ENCODE results near the gene RNF145.

The RNF145 gene

DNA sequence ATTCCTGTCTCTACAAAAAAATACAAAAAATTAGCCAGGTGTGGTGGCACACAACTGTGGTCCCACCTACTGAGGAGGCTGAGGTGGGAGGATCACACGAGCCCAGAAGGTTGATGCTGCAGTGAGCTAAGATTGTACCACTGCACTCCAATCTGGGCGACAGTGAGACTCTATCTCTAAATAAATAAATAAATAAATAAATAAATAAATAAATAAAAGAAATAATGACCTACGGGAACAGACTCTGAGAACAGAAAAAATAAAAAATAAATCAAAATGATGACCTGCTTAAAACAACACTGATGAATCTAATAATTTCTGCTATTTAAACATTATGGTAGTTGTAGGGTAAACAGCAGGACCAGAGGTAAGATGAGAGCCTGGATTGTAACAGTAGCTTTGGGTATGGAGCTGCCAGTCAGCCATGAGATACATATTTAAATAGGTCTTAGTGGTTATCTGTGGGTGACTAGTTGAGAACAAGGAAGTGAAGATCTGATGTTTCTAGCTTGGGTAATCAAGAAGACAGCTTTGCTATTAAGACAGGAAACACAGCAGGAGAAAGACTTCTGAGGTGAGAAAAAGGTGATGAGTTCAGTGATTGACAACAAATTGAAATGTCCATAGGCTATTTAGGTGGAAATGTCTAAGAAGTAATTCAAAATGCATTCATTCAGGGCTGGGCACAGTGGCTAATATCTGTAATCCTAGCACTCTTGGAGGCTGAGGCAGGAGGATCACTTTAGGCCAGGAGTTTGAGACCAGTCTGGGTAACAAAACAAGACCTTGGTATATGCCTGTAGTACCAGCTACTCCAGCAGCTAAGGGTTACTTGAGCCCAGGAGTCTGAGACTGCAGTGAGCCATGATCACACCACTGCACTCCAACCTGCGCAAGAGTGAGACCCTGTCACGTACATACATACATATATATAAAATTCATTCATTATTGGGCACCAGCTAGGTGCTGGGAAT, 11.0 kb downstream of the RNF145 start:
- no peak overlapping the region for H3K4me3 ChIP-seq (replicated peaks in 1 of 2; ENCODE audit: low read depth in 2 of 2, low read length in 2 of 2)
- no peak for DNase-seq (ENCODE audit: low read depth in 2 of 2)
- TF ChIP-seq, protein P1, sequence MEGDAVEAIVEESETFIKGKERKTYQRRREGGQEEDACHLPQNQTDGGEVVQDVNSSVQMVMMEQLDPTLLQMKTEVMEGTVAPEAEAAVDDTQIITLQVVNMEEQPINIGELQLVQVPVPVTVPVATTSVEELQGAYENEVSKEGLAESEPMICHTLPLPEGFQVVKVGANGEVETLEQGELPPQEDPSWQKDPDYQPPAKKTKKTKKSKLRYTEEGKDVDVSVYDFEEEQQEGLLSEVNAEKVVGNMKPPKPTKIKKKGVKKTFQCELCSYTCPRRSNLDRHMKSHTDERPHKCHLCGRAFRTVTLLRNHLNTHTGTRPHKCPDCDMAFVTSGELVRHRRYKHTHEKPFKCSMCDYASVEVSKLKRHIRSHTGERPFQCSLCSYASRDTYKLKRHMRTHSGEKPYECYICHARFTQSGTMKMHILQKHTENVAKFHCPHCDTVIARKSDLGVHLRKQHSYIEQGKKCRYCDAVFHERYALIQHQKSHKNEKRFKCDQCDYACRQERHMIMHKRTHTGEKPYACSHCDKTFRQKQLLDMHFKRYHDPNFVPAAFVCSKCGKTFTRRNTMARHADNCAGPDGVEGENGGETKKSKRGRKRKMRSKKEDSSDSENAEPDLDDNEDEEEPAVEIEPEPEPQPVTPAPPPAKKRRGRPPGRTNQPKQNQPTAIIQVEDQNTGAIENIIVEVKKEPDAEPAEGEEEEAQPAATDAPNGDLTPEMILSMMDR (IDR thresholded peaks at IDR 0.05; ENCODE audit: low read depth, low read length): no peak

DNA sequence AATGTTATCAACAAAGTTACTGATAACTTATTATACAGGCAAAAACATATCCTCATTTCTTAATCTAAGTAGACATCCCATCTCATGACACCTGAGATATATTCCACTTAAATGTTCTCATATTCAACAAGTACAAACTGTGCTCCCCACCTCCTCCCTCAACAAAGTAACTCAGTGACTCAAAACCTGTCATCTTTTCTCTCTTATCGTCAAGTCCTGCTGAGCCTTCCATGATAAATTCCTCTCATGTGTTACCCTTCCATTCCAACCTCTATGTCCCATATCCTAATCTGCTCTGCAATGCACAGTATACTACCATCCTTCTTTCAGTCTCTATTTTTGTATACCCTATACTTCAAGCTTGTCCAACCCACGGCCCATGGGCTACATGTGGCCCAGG, 13.6 kb downstream of the RNF145 start:
- no peak overlapping the region for H3K4me3 ChIP-seq (replicated peaks in 1 of 2; ENCODE audit: low read depth in 2 of 2, low read length in 2 of 2)
- TF ChIP-seq, protein P1 (IDR thresholded peaks at IDR 0.05; ENCODE audit: low read depth, low read length): no peak
- no peak for DNase-seq (ENCODE audit: low read depth in 2 of 2)

DNA sequence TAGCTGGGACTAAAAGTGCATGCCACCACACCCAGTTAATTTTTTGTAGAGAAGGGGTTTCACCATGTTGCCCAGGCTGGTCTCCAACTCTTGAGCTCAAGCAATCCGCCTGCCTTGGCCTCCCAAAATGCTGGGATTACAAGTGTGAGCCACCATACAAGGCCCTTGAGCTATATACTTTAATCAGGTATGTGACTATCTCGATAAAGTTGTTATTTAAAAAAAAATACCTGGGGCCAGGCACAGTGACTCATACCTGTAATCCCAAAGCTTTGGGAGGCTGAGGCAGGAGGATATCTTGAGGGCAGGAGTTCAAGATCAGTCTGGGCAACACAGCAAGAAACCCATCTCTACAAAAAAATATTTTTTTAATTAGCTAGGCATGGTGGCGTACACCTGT, 19.2 kb downstream of the RNF145 start:
- no peak overlapping the region for H3K4me3 ChIP-seq (replicated peaks in 1 of 2; ENCODE audit: low read depth in 2 of 2, low read length in 2 of 2)
- no peak for DNase-seq (ENCODE audit: low read depth in 2 of 2)
- TF ChIP-seq, protein P1 (IDR thresholded peaks at IDR 0.05; ENCODE audit: low read depth, low read length): no peak

DNA sequence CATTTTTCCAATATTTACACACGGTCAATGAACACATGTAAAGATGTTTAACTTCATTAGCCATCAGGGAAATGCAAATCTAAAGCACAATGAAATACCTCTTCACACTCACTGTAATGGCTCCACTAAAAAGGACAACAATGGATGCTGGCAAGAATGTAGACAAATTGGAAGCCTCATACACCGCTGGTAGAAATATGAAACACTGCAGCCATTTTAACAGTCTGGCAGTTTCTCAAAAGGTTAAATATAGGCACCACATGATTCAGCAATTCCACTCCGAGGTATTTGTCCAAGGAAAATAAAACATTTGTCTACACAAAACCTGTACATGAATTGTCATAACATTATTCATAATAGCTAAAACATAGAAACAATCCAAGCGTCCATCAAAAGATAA, 20.0 kb downstream of the RNF145 start:
- H3K4me3 ChIP-seq (replicated peaks in 1 of 2; ENCODE audit: low read depth in 2 of 2, low read length in 2 of 2): no peak overlapping the region
- TF ChIP-seq, protein P1 (IDR thresholded peaks at IDR 0.05; ENCODE audit: low read depth, low read length): no peak
- DNase-seq (ENCODE audit: low read depth in 2 of 2): peak in 1 of 2 donors; percentile 81

DNA sequence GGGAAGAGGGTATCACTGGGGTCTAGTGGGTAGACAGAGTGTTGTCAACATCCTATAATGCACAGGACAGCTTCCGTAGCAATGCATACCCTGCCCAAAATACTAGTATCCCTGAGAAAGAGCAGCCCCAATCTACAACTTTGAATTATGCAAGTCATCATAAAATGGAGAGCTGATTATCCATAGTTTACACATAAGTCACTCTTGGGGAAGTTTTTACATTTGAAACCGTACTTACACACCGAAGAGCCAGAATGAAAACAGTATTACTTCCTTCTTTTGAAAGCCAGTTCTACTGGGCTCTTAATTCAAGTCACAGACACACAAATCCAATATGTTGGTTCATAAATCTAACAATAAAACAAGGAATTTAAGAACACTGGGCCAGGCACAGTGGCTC, 21.6 kb downstream of the RNF145 start:
- TF ChIP-seq, protein P1 (IDR thresholded peaks at IDR 0.05; ENCODE audit: low read depth, low read length): no peak
- H3K4me3 ChIP-seq (replicated peaks in 1 of 2; ENCODE audit: low read depth in 2 of 2, low read length in 2 of 2): no peak overlapping the region
- no peak for DNase-seq (ENCODE audit: low read depth in 2 of 2)

DNA sequence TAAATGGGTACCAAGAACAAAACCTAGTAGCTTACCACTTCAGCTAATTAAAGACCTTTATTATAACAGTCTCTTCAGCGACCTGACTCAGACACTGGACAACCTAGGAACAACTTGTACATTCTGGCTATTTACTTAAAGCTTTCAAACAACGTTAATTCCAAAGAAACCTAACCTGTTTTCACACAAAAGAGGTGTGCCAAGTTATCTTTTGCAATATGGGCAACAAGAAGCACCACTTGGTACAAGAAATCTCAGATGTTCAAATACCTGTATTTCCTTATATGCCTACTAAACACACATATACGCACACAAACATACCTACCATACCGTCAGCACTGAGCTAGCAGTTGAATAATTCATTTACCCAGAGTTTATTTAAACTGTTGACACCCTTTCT, 23.0 kb downstream of the RNF145 start:
- TF ChIP-seq, protein P1 (IDR thresholded peaks at IDR 0.05; ENCODE audit: low read depth, low read length): no peak
- no peak for DNase-seq (ENCODE audit: low read depth in 2 of 2)

More for the DNA sequence above, 23.0 kb downstream of the RNF145 start:
- H3K4me3 ChIP-seq (replicated peaks in 1 of 2; ENCODE audit: low read depth in 2 of 2, low read length in 2 of 2): no peak overlapping the region

All from cardiac fibroblast (primary cell).